ENCODE results near the gene PPIP5K1.

Gene PPIP5K1

DNA sequence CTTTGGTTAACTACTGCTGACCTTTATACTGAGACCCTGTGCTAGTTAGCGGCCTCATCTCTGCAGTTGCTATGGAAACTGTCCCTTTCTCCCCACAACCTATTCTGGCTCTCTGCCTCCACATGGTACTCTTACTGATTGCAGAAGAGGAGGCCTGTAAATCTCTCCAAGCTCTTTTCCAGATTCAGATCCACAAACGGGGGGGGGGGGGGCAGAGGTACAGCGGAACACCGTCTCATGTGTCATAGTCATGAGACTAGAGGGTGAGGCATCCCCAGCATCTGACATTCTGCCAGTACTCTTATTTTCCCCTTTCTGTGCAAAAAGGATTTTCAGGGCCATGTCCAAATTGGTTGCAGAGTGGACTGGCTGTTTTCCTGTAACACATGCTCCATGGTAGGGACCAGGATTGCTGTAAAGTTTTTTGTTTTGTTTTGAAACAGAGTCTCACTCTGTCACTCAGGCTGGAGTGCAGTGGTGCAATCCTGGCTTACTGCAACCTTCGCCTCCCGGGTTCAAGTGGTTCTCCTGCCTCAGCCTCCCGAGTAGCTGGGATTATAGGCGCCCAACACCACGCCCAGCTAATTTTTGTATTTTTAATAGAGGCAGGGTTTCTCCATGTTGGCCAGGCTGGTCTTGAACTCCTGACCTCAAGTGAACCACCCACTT is 80.9 kb downstream of the PPIP5K1 start:
- no peaks in the 10 kb centered on the region for H3K9me3 ChIP-seq
- H3K4me3 ChIP-seq: peak overlapping the region; percentile 64 to 65
- DNase-seq: peak; percentile 68 to 69
- no peaks in the 10 kb centered on the region for H3K36me3 ChIP-seq
- peaks cover 0 to 24% (median 16%) of the 10 kb centered on the region in 4 donors for H3K4me1 ChIP-seq
- intact Hi-C loops (cut with DNase I; ENCODE audit: low total_unique reads): no loop called here
- H3K27ac ChIP-seq: peak overlapping the region; percentile 80 to 81
- no peak for TF ChIP-seq CTCF (IDR thresholded peaks at IDR 0.05)
- no peaks in the 10 kb centered on the region for H3K27me3 ChIP-seq

DNA sequence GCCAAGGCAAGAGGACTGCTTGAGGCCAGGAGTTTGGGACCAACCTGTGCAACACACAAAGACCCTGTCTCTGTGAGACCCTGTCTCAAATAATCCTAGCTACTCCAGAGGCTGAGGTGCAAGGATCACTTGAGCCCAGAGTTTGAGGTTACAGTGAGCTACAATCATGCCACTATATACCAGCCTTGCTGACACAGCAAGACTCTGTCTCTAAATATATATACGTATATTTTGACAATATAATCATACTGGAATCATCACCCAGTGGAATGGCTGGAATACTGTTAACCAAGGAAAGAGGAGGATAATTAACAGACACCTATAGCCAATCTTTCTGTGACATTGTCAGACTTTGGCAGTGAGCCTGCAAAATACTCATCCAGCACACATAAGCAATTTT is 81.6 kb downstream of the PPIP5K1 start:
- Histone ChIP-seq H3K27ac (peak overlapping the region in 1 of 2 donors; percentile 7), H3K36me3 (no peaks in the 10 kb centered on the region), H3K4me3 (no peak overlapping the region), H3K4me1 (peaks cover 0 to 24% (median 16%) of the 10 kb centered on the region in 4 donors), H3K27me3 (no peaks in the 10 kb centered on the region), H3K9me3 (no peaks in the 10 kb centered on the region)
- intact Hi-C loops (cut with DNase I; ENCODE audit: low total_unique reads): no loop called here
- DNase-seq: no peak
- no peak for TF ChIP-seq CTCF (IDR thresholded peaks at IDR 0.05)

DNA sequence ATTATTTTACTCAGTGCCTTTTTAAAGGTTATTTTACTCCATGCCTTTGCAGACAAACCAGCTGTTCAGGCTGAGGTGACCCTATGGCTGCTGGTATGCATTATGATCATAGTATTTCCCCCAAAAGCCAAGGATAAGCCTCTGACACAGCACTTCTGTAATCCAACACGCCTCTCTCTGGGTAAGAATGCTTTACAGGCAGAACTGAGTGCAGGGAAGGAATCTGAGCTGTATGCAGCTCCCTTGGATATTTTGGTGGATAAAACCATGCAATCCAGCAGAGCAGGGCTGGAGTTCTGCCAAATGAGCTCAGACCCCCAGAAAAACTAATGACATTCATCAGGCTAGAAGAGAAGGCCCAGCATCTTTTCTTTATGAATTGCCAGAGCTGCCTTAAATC is 84.3 kb downstream of the PPIP5K1 start:
- Histone ChIP-seq H3K27ac (no peak overlapping the region), H3K27me3 (no peaks in the 10 kb centered on the region), H3K4me3 (no peak overlapping the region), H3K9me3 (no peaks in the 10 kb centered on the region), H3K4me1 (peaks cover 0 to 14% (median 9%) of the 10 kb centered on the region in 4 donors), H3K36me3 (no peaks in the 10 kb centered on the region)
- no peak for DNase-seq
- TF ChIP-seq CTCF (IDR thresholded peaks at IDR 0.05): no peak
- intact Hi-C loops (cut with DNase I; ENCODE audit: low total_unique reads): no loop called here

- H3K36me3 ChIP-seq: no peaks in the 10 kb centered on the region
- TF ChIP-seq CTCF (IDR thresholded peaks at IDR 0.05): no peak
- H3K4me1 ChIP-seq: no peaks in the 10 kb centered on the region
- no peaks in the 10 kb centered on the region for H3K27me3 ChIP-seq
- H3K27ac ChIP-seq: no peak overlapping the region
- H3K4me3 ChIP-seq: no peak overlapping the region
- H3K9me3 ChIP-seq: no peaks in the 10 kb centered on the region
- intact Hi-C loops (cut with DNase I; ENCODE audit: low total_unique reads): no loop called here
- no peak for DNase-seq
Observed at GRCh38 chr15:43499635-43500034, 90.4 kb downstream of the PPIP5K1 start.

- Histone ChIP-seq H3K27ac (no peak overlapping the region), H3K36me3 (no peaks in the 10 kb centered on the region), H3K4me1 (no peaks in the 10 kb centered on the region), H3K9me3 (no peaks in the 10 kb centered on the region), H3K27me3 (no peaks in the 10 kb centered on the region), H3K4me3 (no peak overlapping the region)
- no peak for DNase-seq
- no peak for TF ChIP-seq CTCF (IDR thresholded peaks at IDR 0.05)
- intact Hi-C loops (cut with DNase I; ENCODE audit: low total_unique reads): no loop called here
Observed at GRCh38 chr15:43498990-43499389, 91.0 kb downstream of the PPIP5K1 start.
